Fibroblast of lung (primary cell): Measurements from ENCODE around the gene ATCAY.

Experiments used
- EZH2 ChIP-seq: IDR thresholded peaks from 2 replicates; pipeline ENCODE4 v1.5.1; 2012; ENCODE audit warnings: low read length, control low read depth, mild to moderate bottlenecking; ENCODE audit errors: missing control alignments
- TF ChIP-seq, protein P1 (sequence below), 2 donors: IDR thresholded peaks in 1 of 2; conservative IDR thresholded peaks in 1 of 2; 1 replicate in 1 of 2; 2 replicates in 1 of 2; pipeline ENCODE4 v1.5.1; 2011 to 2012; ENCODE audit warnings: low read length in 2 of 2, control low read depth in 1 of 2, inconsistent platforms in 1 of 2, low read depth in 1 of 2, mild to moderate bottlenecking in 1 of 2

DNA sequence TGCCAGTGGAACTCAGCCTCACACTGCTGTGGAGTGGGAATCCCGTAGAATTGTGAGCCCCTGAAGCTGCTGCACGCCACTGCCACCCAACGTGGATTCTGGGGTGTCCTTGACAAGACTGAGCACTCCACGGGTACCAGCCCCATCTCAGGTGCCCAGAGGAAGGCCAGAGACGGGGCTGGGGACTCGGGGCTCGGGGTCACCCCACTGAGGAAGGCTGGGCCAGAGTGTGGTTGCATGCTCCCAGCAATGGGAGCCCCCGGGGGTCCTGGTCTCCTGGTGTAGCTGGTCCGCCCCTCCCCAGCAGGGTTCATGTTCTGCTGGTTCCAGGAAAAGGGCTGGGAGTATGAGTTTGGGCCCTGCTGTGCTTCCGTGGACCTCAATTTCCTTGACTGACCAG, 75.2 kb downstream of the ATCAY start:
- no peak for TF ChIP-seq EZH2
- TF ChIP-seq, protein P1, sequence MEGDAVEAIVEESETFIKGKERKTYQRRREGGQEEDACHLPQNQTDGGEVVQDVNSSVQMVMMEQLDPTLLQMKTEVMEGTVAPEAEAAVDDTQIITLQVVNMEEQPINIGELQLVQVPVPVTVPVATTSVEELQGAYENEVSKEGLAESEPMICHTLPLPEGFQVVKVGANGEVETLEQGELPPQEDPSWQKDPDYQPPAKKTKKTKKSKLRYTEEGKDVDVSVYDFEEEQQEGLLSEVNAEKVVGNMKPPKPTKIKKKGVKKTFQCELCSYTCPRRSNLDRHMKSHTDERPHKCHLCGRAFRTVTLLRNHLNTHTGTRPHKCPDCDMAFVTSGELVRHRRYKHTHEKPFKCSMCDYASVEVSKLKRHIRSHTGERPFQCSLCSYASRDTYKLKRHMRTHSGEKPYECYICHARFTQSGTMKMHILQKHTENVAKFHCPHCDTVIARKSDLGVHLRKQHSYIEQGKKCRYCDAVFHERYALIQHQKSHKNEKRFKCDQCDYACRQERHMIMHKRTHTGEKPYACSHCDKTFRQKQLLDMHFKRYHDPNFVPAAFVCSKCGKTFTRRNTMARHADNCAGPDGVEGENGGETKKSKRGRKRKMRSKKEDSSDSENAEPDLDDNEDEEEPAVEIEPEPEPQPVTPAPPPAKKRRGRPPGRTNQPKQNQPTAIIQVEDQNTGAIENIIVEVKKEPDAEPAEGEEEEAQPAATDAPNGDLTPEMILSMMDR (conservative IDR thresholded peaks at IDR 0.05 in 1 of 2, IDR thresholded peaks at IDR 0.05 in 1 of 2; ENCODE audit: low read depth in 1 of 2, low read length in 2 of 2), result no peak
